GM21360 (cell line): Measurements from ENCODE around the gene PRSS38.

Experiments
- ATAC-seq: cut with Tn5 transposase; IDR thresholded peaks from one replicate; pipeline ENCODE4 v1.9.1; 2021; ENCODE audit warnings: mild to moderate bottlenecking, moderate library complexity; ENCODE audit not compliant: unreplicated experiment

The PRSS38 gene

GRCh38 chr1:227792216-227793078 lies 23.0 kb upstream of the PRSS38 start:
- ATAC-seq: no peak

DNA sequence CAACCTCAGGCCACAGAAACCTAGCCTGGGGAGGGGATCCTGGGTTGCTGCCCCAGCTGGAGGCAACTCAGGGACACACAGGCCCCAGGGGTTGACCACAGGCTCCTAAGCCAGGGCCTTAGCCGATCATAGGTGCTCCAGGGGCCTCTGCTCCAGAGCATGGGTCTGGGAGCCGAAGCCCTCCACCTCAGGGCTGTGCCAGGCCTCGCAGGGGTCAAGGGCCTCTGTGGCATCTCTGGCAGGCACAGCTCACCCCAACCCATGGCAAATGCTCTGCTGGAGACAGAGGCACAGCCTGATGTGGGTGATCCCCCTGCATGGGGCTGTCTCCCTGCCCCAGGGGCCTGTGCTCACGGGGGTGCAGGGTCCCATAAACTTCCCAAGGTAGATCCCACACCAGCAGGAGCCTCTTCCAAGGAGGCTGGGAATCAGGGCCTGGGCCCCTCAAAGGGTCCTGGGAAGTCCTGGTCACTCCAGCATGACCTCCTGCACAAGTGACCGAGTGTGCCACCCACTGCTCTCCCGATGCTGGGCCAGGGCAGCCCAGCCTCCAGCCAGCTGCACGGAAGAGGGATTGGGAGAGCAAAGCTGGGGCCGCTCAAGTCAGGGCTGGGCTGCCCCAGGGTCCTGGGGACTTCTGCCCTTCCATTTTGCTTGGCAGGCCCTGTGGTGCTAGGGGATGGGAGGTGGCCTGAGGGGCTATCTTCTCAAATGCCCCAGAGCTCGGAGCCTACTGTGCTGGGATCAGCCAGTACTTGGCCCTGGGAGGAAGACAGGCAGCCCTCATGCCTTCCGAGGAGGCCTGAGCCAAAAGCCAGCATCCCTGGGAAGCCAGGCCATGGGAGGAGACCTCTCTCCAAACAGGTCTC lies 22.2 kb upstream of the PRSS38 start:
- ATAC-seq: no peak

GRCh38 chr1:227793948-227794816 lies 21.3 kb upstream of the PRSS38 start:
- no peak for ATAC-seq

DNA sequence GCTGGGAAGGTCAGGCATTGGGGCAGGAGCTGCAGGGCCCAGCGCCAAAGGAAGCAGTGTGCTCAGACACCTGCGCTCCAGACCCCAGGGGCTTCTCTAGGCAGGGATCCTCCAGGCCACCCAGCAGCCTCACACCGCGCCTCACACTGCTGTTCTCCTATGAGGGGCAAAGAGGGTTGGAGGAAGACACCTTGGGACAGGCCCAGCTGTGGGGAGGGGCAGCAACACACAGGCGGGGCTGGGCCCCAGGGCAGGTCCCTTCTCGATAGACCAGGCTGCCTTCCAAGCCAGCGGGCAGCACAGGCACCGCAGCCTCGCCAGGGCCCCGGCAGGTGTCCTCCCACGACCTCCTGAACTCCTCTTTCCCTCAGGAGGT lies 20.7 kb upstream of the PRSS38 start:
- no peak for ATAC-seq

DNA sequence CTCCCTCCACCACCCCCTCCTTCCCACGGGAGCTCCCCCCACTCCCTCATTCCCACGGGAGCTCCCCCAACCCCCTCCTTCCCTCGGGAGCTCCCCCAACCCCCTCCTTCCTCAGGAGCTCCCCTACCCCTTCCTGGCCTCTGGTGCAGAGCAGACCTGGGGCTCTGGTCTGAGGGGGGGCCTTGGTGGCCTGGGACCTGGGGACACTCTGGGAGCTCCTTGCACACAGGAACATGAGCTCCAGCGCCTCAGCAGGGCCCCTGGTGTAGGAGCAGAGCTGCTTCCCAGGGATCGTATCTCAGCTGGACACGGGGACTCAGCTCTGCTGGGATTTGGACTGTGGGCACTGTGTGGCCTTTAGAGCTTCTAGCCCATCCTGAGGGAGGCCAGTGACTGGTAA lies 19.7 kb upstream of the PRSS38 start:
- ATAC-seq: no peak

GRCh38 chr1:227796359-227796915 lies 19.0 kb upstream of the PRSS38 start:
- no peak for ATAC-seq

GRCh38 chr1:227797144-227797543 lies 18.3 kb upstream of the PRSS38 start:
- ATAC-seq: no peak

DNA sequence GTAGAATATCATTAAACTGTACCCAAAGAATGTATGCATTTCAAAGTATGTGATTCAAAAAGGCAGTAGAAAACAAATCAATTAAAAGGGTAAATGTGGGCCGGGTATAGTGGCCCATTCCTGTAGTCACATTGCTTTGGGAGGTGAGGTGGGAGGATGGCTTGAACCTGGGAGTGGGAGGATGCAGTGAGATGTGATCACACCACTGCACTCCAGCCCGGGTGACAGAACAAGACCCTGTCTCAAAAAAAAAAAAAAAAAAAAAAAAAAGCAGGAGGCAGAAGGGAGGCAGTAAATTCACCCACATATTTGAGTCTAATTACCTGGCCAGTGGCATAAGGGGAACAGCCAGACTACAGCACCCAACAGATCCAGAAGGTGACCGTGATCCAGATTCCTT lies 17.9 kb upstream of the PRSS38 start:
- ATAC-seq: no peak

DNA sequence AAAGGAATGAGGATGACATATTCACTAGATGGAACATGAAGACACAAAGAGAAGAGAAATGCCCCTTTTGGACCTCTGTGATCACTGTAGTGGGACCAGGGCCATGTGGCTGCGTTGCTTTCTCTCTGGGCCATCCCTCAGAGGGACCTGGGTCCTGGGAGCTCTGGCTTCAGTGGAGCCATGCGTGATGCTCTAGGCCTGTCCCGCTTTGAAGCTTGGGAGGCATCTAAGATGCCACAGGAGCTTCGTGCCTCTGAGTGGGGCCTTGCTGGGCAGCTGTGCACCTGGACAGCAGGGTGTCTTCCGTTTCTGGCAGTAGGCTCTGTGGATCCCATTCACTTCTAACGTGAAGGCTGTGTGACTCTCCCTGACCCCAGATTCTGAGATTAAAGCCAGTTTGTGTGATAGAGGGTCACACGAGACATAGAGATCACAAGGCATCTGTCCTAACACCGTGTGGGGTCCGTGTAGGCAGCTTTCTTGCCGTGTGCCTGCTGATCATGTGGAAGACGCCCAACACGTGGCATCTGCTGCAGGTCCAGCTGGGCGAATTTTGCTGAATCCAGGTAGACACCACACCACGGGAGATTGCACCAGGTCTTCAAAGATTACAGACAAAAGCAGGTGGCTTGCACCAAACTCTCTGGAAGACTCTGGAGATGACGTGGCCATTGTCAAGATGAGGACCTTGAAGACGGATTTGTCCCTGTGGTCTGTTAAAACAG lies 17.2 kb upstream of the PRSS38 start:
- ATAC-seq: no peak

GRCh38 chr1:227799756-227800155 lies 15.7 kb upstream of the PRSS38 start:
- ATAC-seq: no peak

- no peak for ATAC-seq
Observed at GRCh38 chr1:227803933-227804332, 11.5 kb upstream of the PRSS38 start.

- no peak for ATAC-seq
Observed at GRCh38 chr1:227805606-227806197, 9.8 kb upstream of the PRSS38 start.

- ATAC-seq: no peak
Observed at GRCh38 chr1:227808566-227808965, 6.9 kb upstream of the PRSS38 start.

DNA sequence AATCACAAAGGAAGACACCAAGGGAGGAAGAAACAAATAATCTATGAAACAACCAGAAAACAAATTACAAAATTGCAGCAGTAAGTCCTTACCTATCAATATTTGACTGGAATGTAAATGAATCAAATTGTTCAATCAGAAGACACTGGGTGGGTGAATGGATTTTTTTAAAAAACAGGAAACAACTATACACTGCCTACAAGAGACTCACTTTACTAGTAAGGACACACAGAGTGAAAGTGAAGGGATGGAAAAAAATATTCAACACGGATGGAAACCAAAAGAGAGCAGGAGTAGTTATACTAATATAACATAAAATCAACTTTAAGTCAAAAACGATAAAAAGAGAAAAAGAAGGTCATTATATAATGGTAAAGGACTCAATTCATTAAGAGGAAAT lies 6.4 kb upstream of the PRSS38 start:
- no peak for ATAC-seq

DNA sequence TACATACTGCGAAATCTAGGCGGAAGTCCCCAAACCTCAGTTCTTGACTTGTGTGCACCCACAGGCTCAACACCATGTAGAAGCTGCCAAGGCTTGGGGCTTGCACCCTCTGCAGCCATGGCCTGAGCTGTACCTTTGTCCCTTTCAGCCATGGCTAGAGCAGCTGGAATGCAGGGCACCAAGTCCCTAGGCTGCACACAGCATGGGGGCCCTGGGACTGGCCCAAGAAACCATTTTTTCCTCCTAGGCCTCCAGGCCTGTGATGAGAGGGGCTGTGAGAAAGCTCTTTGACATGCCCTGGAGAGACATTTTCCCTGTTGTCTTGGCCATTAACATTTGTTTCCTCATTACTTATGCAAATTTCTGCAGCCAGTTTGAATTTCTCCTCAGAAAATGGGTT lies 1.5 kb upstream of the PRSS38 start:
- no peak for ATAC-seq

DNA sequence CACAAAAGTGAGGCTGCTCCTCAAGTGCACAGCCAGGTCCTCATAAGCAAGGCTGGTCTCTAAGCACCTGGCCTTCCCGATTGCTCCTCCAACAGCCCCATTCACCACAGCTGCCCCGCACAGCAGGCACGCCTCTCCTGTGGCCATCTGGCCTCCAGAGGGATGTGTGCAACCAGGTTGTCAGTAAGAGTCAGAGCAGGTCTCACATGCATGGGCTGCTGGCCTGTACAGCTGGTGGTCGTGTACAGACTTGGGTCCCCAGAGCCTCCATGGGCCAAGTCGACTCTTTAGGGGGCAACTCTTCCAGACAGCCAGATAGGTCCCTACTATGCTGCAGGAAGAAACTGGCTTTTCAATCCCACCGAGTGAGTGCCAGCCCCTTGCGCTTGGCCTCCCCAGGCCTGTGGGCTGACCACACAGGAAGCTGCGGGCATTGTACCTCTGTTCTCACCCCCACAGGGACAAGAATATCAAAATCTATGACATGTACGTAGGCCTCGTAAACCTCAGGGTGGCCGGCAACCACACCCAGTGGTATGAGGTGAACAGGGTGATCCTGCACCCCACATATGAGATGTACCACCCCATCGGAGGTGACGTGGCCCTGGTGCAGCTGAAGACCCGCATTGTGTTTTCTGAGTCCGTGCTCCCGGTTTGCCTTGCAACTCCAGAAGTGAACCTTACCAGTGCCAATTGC lies 1.4 kb downstream of the PRSS38 start:
- no peak for ATAC-seq

GRCh38 chr1:227823537-227823936 lies 8.1 kb downstream of the PRSS38 start:
- no peak for ATAC-seq

DNA sequence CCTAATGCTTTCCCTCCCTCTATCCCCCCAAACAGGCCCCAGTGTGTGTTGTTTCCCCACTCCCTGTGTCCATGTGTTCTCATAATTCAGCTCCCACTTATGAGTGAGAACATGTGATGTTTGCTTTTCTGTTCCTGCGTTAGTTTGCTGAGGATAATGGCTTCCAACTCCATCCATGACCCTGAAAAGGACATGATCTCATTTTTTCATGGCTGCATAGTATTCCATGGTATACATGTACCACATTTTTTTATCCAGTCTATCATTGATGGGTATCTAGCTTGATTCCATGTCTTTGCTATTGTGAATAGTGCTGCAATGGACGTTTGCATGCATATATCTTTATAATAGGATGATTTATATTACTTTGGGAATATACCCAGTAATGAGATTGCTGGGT lies 8.7 kb downstream of the PRSS38 start:
- ATAC-seq: no peak

- no peak for ATAC-seq
Observed at GRCh38 chr1:227828786-227829185, 13.3 kb downstream of the PRSS38 start.
